ENCODE results near the gene NFE2L3. TPM values are rescaled to one million over a fixed set of nuclear protein-coding genes. Genes with fewer than 3 reads are reported as not detected.

The NFE2L3 gene
- total and polyA plus RNA-seq, 9 of the 15 experiments (the other 6 are each of a cell fraction or from before 2014, with no cell fraction given) = 2.9 to 16.9 (median 12.4) TPM

- CTCF ChIA-PET (ENCODE audit: low intra/inter-chr PET ratio) = interaction anchor here (0.7 to 1.7 kb wide), 2 partner anchors 81 to 107 kb away, joined by 3 to 10 read pairs; no protein-coding TSS in a partner anchor
- Histone ChIP-seq H3K9ac (ENCODE audit: insufficient read depth in 1 of 2, low read depth in 2 of 2, low read length in 2 of 2) (peak overlapping the region in 1 of 2 experiments; percentile 99; a peak in 3 of 4 replicates), H3K9me1 (ENCODE audit: control insufficient read depth, insufficient read depth, low read length) (no peaks in the 10 kb centered on the region), H3K27ac (ENCODE audit: extremely low read depth, low read depth, low read length) (peak overlapping the region; percentile 97), H3K27me3 (ENCODE audit: control insufficient read depth in 2 of 2, insufficient read depth in 2 of 2, low read length in 2 of 2) (no peaks in the 10 kb centered on the region), H3K36me3 (ENCODE audit: control insufficient read depth, insufficient read depth, low read length) (peaks cover 70% of the 10 kb centered on the region), H3K79me2 (ENCODE audit: control insufficient read depth, insufficient read depth, low read length) (peaks cover 93% of the 10 kb centered on the region), H3K4me2 (ENCODE audit: insufficient read depth, low read length) (peak overlapping the region; percentile 89), H3K9me3 (replicated peaks; ENCODE audit: control insufficient read depth, insufficient read depth, low read depth, low read length) (no peaks in the 10 kb centered on the region), H3K4me3 (peak overlapping the region; percentile 76), H3K4me1 (replicated peaks in 1 of 2; ENCODE audit: control insufficient read depth in 2 of 2, insufficient read depth in 2 of 2, low read length in 2 of 2) (peaks cover 3 to 30% of the 10 kb centered on the region in 2 experiments; a peak in 3 of 5 replicates), H4K20me1 (replicated peaks; ENCODE audit: control insufficient read depth, insufficient read depth, low read length) (peaks cover 62% of the 10 kb centered on the region), H2AFZ (ENCODE audit: low read depth, low read length) (no peak overlapping the region)
- intact Hi-C loops (cut with micrococcal nuclease) (no loop called here), in situ Hi-C loops (cut with MboI) (loop anchor here (5.0 kb wide), 1 partner anchor 89 kb away; no protein-coding TSS in a partner anchor)
- POLR2A ChIA-PET = interaction anchor here (0.6 to 5.1 kb wide), 28 partner anchors 7 to 495 kb away, joined by 3 to 80 read pairs (median 5); partner anchors contain the start of gene NFE2L3
- FAIRE-seq = no peak
- 0% methylated on average over 6 of the region's 6 CpGs for WGBS (ENCODE audit: insufficient coverage, low coverage, missing lambda C conversion rate)
- no TSS peak for BruUV-seq (replicated peaks)
- ATAC-seq = no peak
- DNase-seq (ENCODE audit: extremely low read depth in 1 of 4, low spot score in 3 of 4) = peak in 1 of 4 experiments; percentile 47
- TF ChIP-seq MNT (conservative IDR thresholded peaks at IDR 0.05) = peak; percentile 51 to 69; a peak in 3 of 4 replicates
- 0 out of 2 replicates have a peak, but pooled peaks have one; percentile 4 for TF ChIP-seq TAL1 (IDR thresholded peaks at IDR 0.05)
- TF ChIP-seq DEAF1 (CRISPR knock-in tag; IDR thresholded peaks at IDR 0.05) = peak; percentile 26; the same call in 1 of the 2 replicates
- TF ChIP-seq, protein P1, sequence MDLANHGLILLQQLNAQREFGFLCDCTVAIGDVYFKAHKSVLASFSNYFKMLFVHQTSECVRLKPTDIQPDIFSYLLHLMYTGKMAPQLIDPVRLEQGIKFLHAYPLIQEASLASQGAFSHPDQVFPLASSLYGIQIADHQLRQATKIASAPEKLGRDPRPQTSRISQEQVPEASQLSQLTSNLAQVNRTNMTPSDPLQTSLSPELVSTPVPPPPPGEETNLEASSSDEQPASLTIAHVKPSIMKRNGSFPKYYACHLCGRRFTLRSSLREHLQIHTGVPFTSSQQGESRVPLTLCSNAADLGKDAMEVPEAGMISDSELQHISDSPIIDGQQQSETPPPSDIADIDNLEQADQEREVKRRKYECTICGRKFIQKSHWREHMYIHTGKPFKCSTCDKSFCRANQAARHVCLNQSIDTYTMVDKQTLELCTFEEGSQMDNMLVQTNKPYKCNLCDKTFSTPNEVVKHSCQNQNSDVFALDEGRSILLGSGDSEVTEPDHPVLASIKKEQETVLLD (IDR thresholded peaks at IDR 0.05) = no peak
- no peak for TF ChIP-seq SRSF1 (IDR thresholded peaks at IDR 0.05; ENCODE audit: low read depth, low read length)
- TF ChIP-seq PCBP2 (IDR thresholded peaks at IDR 0.05; ENCODE audit: low read depth, low read length, poor library complexity, severe bottlenecking) = no peak
- TF ChIP-seq MYC (IDR thresholded peaks at IDR 0.05; ENCODE audit: low read depth, low read length) = peak; percentile 29; the same call in 1 of the 2 replicates
- no peak for TF ChIP-seq MYC (CRISPR knock-in tag; IDR thresholded peaks at IDR 0.05; ENCODE audit: borderline replicate concordance, low read depth)
- TF ChIP-seq MAZ (CRISPR knock-in tag; conservative IDR thresholded peaks at IDR 0.05 in 1 of 2, IDR thresholded peaks at IDR 0.05 in 1 of 2) = peak in 1 of 2 experiments; percentile 34; a peak in 1 of 4 replicates
- TF ChIP-seq RBFOX2 (IDR thresholded peaks at IDR 0.05; ENCODE audit: low read depth, low read length) = peak; percentile 78
- 0 out of 4 replicates have a peak, but pooled peaks of 1 of the 2 experiments have one; percentile 17 for TF ChIP-seq HDAC1 (IDR thresholded peaks at IDR 0.05)
- 0 out of 2 replicates have a peak, but pooled peaks have one; percentile 23 for TF ChIP-seq SUPT5H (IDR thresholded peaks at IDR 0.05)
- TF ChIP-seq SMC3 (conservative IDR thresholded peaks at IDR 0.05; ENCODE audit: insufficient read depth, low read depth, low read length) = 0 out of 2 replicates have a peak, but pooled peaks have one; percentile 20
- 0 out of 2 replicates have a peak, but pooled peaks have one; percentile 8 for TF ChIP-seq L3MBTL2 (IDR thresholded peaks at IDR 0.05)
- TF ChIP-seq CC2D1A (IDR thresholded peaks at IDR 0.05) = no peak
- peak; percentile 37; the same call in 1 of the 2 replicates for TF ChIP-seq POLR2AphosphoS5 (IDR thresholded peaks at IDR 0.05; ENCODE audit: control insufficient read depth, insufficient read depth, low read depth, low read length)
- peak; percentile 84; the same call in 1 of the 2 replicates for TF ChIP-seq HNRNPUL1 (IDR thresholded peaks at IDR 0.05; ENCODE audit: low read length)
Measured at GRCh38 chr7:26198133-26198780, 46.3 kb downstream of the NFE2L3 start.
